GM12878 (cell line): ENCODE data around the gene C22orf15.

ENCODE experiments used
- CHD2 ChIP-seq: IDR thresholded peaks from 2 replicates; pipeline ENCODE4 v1.6.1; 2011; ENCODE audit warnings: low read depth, low read length, improper control_type of control experiment, borderline replicate concordance
- HDAC2 ChIP-seq: fragments of 200-600 bp; sonication (generic); IDR thresholded peaks from 2 replicates; pipeline ENCODE4 v1.6.1; 2017
- IRF5 ChIP-seq: fragments of 450-650 bp; IDR thresholded peaks from 2 replicates; pipeline ENCODE4 v1.6.1; 2017; ENCODE audit warnings: borderline replicate concordance
- KDM1A ChIP-seq: fragments of 200-600 bp; sonication (generic); IDR thresholded peaks from 2 replicates; pipeline ENCODE4 v1.6.1; 2016; ENCODE audit warnings: borderline replicate concordance
- MLLT1 ChIP-seq: fragments of 450-650 bp; IDR thresholded peaks from 2 replicates; pipeline ENCODE4 v1.6.1; 2016; ENCODE audit warnings: mild to moderate bottlenecking
- MYC ChIP-seq: IDR thresholded peaks from 2 replicates; pipeline ENCODE4 v1.6.1; 2011; ENCODE audit warnings: mild to moderate bottlenecking, low read length, moderate library complexity, inconsistent platforms; ENCODE audit not compliant: insufficient read depth, insufficient replicate concordance, insufficient read length, severe bottlenecking
- POLR2A ChIP-seq: IDR thresholded peaks from 2 replicates; pipeline ENCODE4 v1.6.1; 2011; ENCODE audit warnings: low read depth, mild to moderate bottlenecking, low read length
- RAD21 ChIP-seq: IDR thresholded peaks from 2 replicates; pipeline ENCODE4 v1.6.1; 2011; ENCODE audit warnings: mild to moderate bottlenecking, low read depth, low read length, moderate library complexity; ENCODE audit not compliant: insufficient read depth
- SREBF1 ChIP-seq: IDR thresholded peaks from 2 replicates; pipeline ENCODE4 v1.6.1; 2012; ENCODE audit warnings: mild to moderate bottlenecking, low read length
- TARDBP ChIP-seq: IDR thresholded peaks from 2 replicates; pipeline ENCODE4 v1.6.1; 2016; ENCODE audit warnings: borderline replicate concordance
- TF ChIP-seq, protein P1 (sequence below): fragments of 450-650 bp; IDR thresholded peaks from 2 replicates; pipeline ENCODE4 v1.6.1; 2016; ENCODE audit warnings: mild to moderate bottlenecking
- TF ChIP-seq, protein P2 (sequence below), 3 experiments: IDR thresholded peaks in 2 of 3; conservative IDR thresholded peaks in 1 of 3; 2 replicates each; pipeline ENCODE4 v1.5.1; 2011; ENCODE audit warnings: low read depth in 3 of 3, low read length in 3 of 3, mild to moderate bottlenecking in 3 of 3, control low read depth in 2 of 3, moderate library complexity in 2 of 3, inconsistent platforms in 1 of 3, mixed read lengths in 1 of 3; ENCODE audit not compliant: control insufficient read depth in 2 of 3, insufficient read depth in 1 of 3; ENCODE audit errors: extremely low read depth in 1 of 3

GRCh38 chr22:23774922-23775436 is 12.2 kb downstream of the C22orf15 start:
- TF ChIP-seq POLR2A: no peak
- no peak for TF ChIP-seq HDAC2
- TF ChIP-seq, protein P1, sequence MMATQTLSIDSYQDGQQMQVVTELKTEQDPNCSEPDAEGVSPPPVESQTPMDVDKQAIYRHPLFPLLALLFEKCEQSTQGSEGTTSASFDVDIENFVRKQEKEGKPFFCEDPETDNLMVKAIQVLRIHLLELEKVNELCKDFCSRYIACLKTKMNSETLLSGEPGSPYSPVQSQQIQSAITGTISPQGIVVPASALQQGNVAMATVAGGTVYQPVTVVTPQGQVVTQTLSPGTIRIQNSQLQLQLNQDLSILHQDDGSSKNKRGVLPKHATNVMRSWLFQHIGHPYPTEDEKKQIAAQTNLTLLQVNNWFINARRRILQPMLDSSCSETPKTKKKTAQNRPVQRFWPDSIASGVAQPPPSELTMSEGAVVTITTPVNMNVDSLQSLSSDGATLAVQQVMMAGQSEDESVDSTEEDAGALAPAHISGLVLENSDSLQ: no peak
- no peak for TF ChIP-seq MLLT1
- TF ChIP-seq, protein P2, sequence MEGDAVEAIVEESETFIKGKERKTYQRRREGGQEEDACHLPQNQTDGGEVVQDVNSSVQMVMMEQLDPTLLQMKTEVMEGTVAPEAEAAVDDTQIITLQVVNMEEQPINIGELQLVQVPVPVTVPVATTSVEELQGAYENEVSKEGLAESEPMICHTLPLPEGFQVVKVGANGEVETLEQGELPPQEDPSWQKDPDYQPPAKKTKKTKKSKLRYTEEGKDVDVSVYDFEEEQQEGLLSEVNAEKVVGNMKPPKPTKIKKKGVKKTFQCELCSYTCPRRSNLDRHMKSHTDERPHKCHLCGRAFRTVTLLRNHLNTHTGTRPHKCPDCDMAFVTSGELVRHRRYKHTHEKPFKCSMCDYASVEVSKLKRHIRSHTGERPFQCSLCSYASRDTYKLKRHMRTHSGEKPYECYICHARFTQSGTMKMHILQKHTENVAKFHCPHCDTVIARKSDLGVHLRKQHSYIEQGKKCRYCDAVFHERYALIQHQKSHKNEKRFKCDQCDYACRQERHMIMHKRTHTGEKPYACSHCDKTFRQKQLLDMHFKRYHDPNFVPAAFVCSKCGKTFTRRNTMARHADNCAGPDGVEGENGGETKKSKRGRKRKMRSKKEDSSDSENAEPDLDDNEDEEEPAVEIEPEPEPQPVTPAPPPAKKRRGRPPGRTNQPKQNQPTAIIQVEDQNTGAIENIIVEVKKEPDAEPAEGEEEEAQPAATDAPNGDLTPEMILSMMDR (IDR thresholded peaks at IDR 0.05 in 2 of 3, conservative IDR thresholded peaks at IDR 0.05 in 1 of 3; ENCODE audit: control insufficient read depth in 2 of 3, extremely low read depth in 1 of 3, insufficient read depth in 1 of 3, low read depth in 3 of 3, low read length in 3 of 3): no peak
- no peak for TF ChIP-seq RAD21
- no peak for TF ChIP-seq SREBF1
- TF ChIP-seq TARDBP: no peak
- TF ChIP-seq KDM1A: no peak
- no peak for TF ChIP-seq CHD2
- no peak for TF ChIP-seq MYC
- TF ChIP-seq IRF5: no peak
